ENCODE results near the gene PCSK1N.

Gene PCSK1N

GRCh38 chrX:48814722-48815121 lies 20.7 kb downstream of the PCSK1N start:
- ChIA-PET POLR2A (no interaction called here), CTCF (no interaction called here)
- DNase-seq (ENCODE audit: extremely low spot score): no peak
- no peak for TF ChIP-seq PKNOX1 (IDR thresholded peaks at IDR 0.05)
- TF ChIP-seq LEF1 (IDR thresholded peaks at IDR 0.05; ENCODE audit: borderline replicate concordance): no peak
- no peak for TF ChIP-seq FOXA1 (IDR thresholded peaks at IDR 0.05)
- TF ChIP-seq ARNT (IDR thresholded peaks at IDR 0.05): no peak
- no peak for TF ChIP-seq NFRKB (IDR thresholded peaks at IDR 0.05)
- no peak for TF ChIP-seq SP1 (IDR thresholded peaks at IDR 0.05)
- TF ChIP-seq CTBP1 (IDR thresholded peaks at IDR 0.05; ENCODE audit: borderline replicate concordance): no peak
- TF ChIP-seq FOXM1 (IDR thresholded peaks at IDR 0.05; ENCODE audit: borderline replicate concordance): no peak
- TF ChIP-seq BHLHE40 (IDR thresholded peaks at IDR 0.05; ENCODE audit: borderline replicate concordance): no peak
- no peak for TF ChIP-seq SUZ12 (IDR thresholded peaks at IDR 0.05)
- TF ChIP-seq ZNF384 (IDR thresholded peaks at IDR 0.05): no peak
- TF ChIP-seq HDGF (IDR thresholded peaks at IDR 0.05; ENCODE audit: borderline replicate concordance): no peak
- TF ChIP-seq ELF4 (IDR thresholded peaks at IDR 0.05): no peak
- TF ChIP-seq TARDBP (IDR thresholded peaks at IDR 0.05): no peak
- TF ChIP-seq FOXK2 (IDR thresholded peaks at IDR 0.05): no peak
- TF ChIP-seq L3MBTL2 (conservative IDR thresholded peaks at IDR 0.05): no peak

- ChIA-PET CTCF (no interaction called here), POLR2A (no interaction called here)
- DNase-seq (ENCODE audit: extremely low spot score): no peak
- no peak for TF ChIP-seq HDGF (IDR thresholded peaks at IDR 0.05; ENCODE audit: borderline replicate concordance)
Measured at GRCh38 chrX:48813644-48814043, 21.8 kb downstream of the PCSK1N start.

- ChIA-PET CTCF (no interaction called here), POLR2A (interaction anchor here (0.7 kb wide), 1 partner anchor 46 kb away, joined by 3 read pairs; no protein-coding TSS in a partner anchor)
- no peak for DNase-seq (ENCODE audit: extremely low spot score)
Measured at GRCh38 chrX:48806081-48806480, 29.3 kb downstream of the PCSK1N start.

GRCh38 chrX:48802905-48803200 lies 32.6 kb downstream of the PCSK1N start:
- ChIA-PET POLR2A (no interaction called here), CTCF (no interaction called here)
- no peak for DNase-seq (ENCODE audit: extremely low spot score)
- TF ChIP-seq CTBP1 (IDR thresholded peaks at IDR 0.05; ENCODE audit: borderline replicate concordance) (no peak), ZNF384 (IDR thresholded peaks at IDR 0.05) (no peak), SP1 (IDR thresholded peaks at IDR 0.05) (no peak), PKNOX1 (IDR thresholded peaks at IDR 0.05) (no peak), BHLHE40 (IDR thresholded peaks at IDR 0.05; ENCODE audit: borderline replicate concordance) (no peak), FOXM1 (IDR thresholded peaks at IDR 0.05; ENCODE audit: borderline replicate concordance) (no peak), LEF1 (IDR thresholded peaks at IDR 0.05; ENCODE audit: borderline replicate concordance) (no peak), FOXK2 (IDR thresholded peaks at IDR 0.05) (no peak), TARDBP (IDR thresholded peaks at IDR 0.05) (no peak), L3MBTL2 (conservative IDR thresholded peaks at IDR 0.05) (no peak), HDGF (IDR thresholded peaks at IDR 0.05; ENCODE audit: borderline replicate concordance) (no peak), ARNT (IDR thresholded peaks at IDR 0.05) (no peak), ELF4 (IDR thresholded peaks at IDR 0.05) (no peak), FOXA1 (IDR thresholded peaks at IDR 0.05) (no peak), NFRKB (IDR thresholded peaks at IDR 0.05) (no peak), SUZ12 (IDR thresholded peaks at IDR 0.05) (no peak)

More at GRCh38 chrX:48806081-48806480, 29.3 kb downstream of the PCSK1N start:
- no peak for TF ChIP-seq HDGF (IDR thresholded peaks at IDR 0.05; ENCODE audit: borderline replicate concordance)
- no peak for TF ChIP-seq SUZ12 (IDR thresholded peaks at IDR 0.05)

GRCh38 chrX:48802089-48802904 lies 33.1 kb downstream of the PCSK1N start:
- POLR2A ChIA-PET: interaction anchor here (0.6 to 2.1 kb wide), 8 partner anchors 8 to 117 kb away, joined by 3 to 20 read pairs (median 4); partner anchors contain the start of genes PCSK1N, PQBP1 and TIMM17B
- DNase-seq (ENCODE audit: extremely low spot score): peak; percentile 72
- TF ChIP-seq CTBP1 (IDR thresholded peaks at IDR 0.05; ENCODE audit: borderline replicate concordance) (no peak), PKNOX1 (IDR thresholded peaks at IDR 0.05) (no peak), HDGF (IDR thresholded peaks at IDR 0.05; ENCODE audit: borderline replicate concordance) (no peak)
- CTCF ChIA-PET: no interaction called here

GRCh38 chrX:48801280-48802088 lies 33.9 kb downstream of the PCSK1N start, which contains the start of gene HDAC6:
TSS of gene HDAC6 (plus strand) at chrX:48802067. CDS start at chrX:48802693, 626 bp downstream.
- peak; percentile 89 for DNase-seq (ENCODE audit: extremely low spot score)
- TF ChIP-seq L3MBTL2 (conservative IDR thresholded peaks at IDR 0.05) (peak; percentile 55), HDGF (IDR thresholded peaks at IDR 0.05; ENCODE audit: borderline replicate concordance) (peak; percentile 89; the same call in 1 of the 2 replicates), SP1 (IDR thresholded peaks at IDR 0.05) (peak; percentile 54; the same call in 1 of the 2 replicates), FOXA1 (IDR thresholded peaks at IDR 0.05) (no peak)
- ChIA-PET CTCF (no interaction called here), POLR2A (interaction anchor here (0.6 to 2.1 kb wide), 9 partner anchors 9 to 118 kb away, joined by 3 to 20 read pairs (median 4); partner anchors contain the start of genes PCSK1N, PQBP1, SUV39H1 and TIMM17B)

Data from HEK293T (cell line).